ENCODE measurements around the gene COL3A1. TPM values are rescaled to one million over a fixed set of nuclear protein-coding genes. Genes with fewer than 3 reads are reported as not detected.
A peak's percentile ranks its signal among the peaks of the same experiment; 100 is the strongest.

COL3A1 gene
- 100 to 1,000 TPM in 1 of 3 donors, 10 to 100 TPM in 2; 98.1 to 303 (median 98.6) TPM for total RNA-seq

- Histone ChIP-seq H3K27ac (peak within 1 kb of the TSS; percentile 45 to 80), H3K27me3 (no peaks in the 10 kb centered on the region), H3K4me3 (peak within 1 kb of the TSS; percentile 47 to 60 (median 48)), H3K4me1 (no peaks in the 10 kb centered on the region), H3K9me3 (no peaks in the 10 kb centered on the region), H3K36me3 (no peaks in the 10 kb centered on the region)
- DNase-seq (ENCODE audit: low spot score in 2 of 2): no peak
- no peak for TF ChIP-seq CTCF (IDR thresholded peaks at IDR 0.05)
- TF ChIP-seq POLR2AphosphoS5 (IDR thresholded peaks at IDR 0.05): no peak
- TF ChIP-seq POLR2A (IDR thresholded peaks at IDR 0.05): no peak
- intact Hi-C loops (cut with DNase I; ENCODE audit: low total_unique reads): no loop called here
Observed at GRCh38 chr2:188974164-188974563, at the start of gene COL3A1. Gene COL3A1 (plus strand): TSS chr2:188974373. CDS start chr2:188974490, 117 bp downstream.

DNA sequence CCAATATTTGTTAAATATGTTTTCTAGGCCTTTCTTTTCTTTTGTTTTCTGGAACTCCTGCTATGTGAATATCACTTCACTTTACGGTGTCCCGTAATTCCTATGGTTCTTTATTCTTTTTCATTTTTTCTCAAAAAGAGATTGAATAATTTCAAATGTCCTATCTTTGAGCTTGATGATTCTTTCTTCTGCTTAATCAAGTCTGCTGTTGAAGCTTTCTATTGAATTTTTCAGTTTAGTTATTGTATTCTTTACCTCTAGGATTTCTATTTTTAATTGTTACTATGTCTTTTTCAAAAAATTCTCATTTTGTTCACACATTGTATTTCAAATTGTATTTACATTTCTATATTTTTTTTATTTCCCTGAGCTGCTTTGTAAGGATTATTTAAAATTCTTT is 45.5 kb upstream of the COL3A1 start:
- TF ChIP-seq POLR2A (IDR thresholded peaks at IDR 0.05): no peak
- no peak for TF ChIP-seq CTCF (IDR thresholded peaks at IDR 0.05)
- TF ChIP-seq POLR2AphosphoS5 (IDR thresholded peaks at IDR 0.05): no peak
- Histone ChIP-seq H3K27ac (no peak overlapping the region), H3K4me1 (no peaks in the 10 kb centered on the region), H3K27me3 (no peaks in the 10 kb centered on the region), H3K9me3 (peaks cover 3 to 18% of the 10 kb centered on the region in 2 donors), H3K36me3 (no peaks in the 10 kb centered on the region), H3K4me3 (no peak overlapping the region)
- intact Hi-C loops (cut with DNase I; ENCODE audit: low total_unique reads): no loop called here
- DNase-seq (ENCODE audit: low spot score in 2 of 2): no peak

DNA sequence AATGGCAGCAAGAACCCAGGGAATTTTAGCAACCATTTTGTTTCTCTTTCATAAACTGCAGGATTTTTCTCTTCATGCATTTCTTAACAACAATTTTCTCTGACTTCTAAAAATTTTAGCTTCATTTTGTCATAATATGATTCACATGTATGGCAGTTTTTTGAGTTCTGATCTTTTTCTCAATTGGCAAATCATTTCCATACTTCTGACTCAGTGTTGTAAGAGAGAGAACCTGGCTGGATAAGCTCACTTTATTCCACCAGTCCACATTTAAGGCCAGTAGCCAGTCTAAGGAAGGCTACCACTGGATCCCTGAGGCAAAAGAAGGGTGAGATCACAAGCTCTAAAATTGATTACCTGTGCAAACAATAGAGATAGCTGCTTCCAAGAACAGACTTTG is 42.8 kb upstream of the COL3A1 start:
- Histone ChIP-seq H3K36me3 (no peaks in the 10 kb centered on the region), H3K4me1 (no peaks in the 10 kb centered on the region), H3K27ac (no peak overlapping the region), H3K4me3 (no peak overlapping the region), H3K27me3 (no peaks in the 10 kb centered on the region), H3K9me3 (peaks cover 3 to 18% of the 10 kb centered on the region in 2 donors)
- intact Hi-C loops (cut with DNase I; ENCODE audit: low total_unique reads): no loop called here
- TF ChIP-seq CTCF (IDR thresholded peaks at IDR 0.05) (no peak), POLR2A (IDR thresholded peaks at IDR 0.05) (no peak), POLR2AphosphoS5 (IDR thresholded peaks at IDR 0.05) (no peak)
- DNase-seq (ENCODE audit: low spot score in 2 of 2): no peak

DNA sequence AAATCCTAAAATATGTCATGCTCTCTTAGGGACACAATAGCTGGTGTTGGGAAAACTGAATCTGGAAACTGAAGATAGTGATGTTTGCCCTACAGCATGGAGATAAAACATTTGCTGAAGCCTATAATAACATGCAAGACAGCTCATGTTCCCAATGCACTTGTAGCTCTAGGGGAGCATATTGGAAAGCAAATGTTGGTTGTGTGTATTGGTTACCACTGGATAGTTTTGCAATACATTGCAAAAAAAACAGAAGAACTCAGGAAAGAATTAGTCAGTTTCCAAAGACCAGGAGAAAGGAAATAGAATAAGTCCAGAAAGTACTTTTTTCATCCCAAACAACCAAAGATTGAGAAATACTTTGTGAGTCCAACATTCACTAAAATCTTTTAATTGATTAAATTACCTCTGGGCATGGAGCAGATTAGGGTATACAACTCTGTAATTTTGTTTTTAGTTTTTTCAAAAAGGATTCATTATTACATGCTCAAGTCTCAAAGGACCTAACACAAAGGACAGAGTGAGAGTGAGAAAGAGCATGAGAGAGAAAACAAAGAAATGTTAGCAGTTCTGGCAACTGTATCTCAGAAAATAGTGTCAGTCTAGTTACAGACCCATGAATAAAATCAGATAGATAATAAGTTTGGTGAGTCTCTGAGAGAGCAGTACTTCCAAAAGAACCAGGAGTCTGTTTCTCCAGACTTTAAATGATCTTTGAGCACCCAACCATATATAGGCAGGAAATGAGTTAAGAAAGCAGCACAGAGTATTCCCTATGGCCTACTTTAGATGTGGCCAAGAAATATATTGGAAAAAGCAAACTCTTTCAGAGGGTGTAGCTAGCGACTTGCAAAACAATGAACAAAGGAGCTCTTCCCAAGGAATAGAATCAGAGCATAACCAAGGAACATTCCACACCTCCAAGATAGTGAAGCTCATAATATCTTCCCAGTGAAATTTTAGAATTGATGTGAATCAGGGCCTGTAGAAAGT is 36.6 kb upstream of the COL3A1 start:
- Histone ChIP-seq H3K27me3 (no peaks in the 10 kb centered on the region), H3K9me3 (no peaks in the 10 kb centered on the region), H3K27ac (peak overlapping the region; percentile 34 to 78)

More for the DNA sequence above, 36.6 kb upstream of the COL3A1 start:
- TF ChIP-seq CTCF (IDR thresholded peaks at IDR 0.05) (no peak), POLR2A (IDR thresholded peaks at IDR 0.05) (no peak)
- no peak for DNase-seq (ENCODE audit: low spot score in 2 of 2)
- no peak overlapping the region for H3K4me3 ChIP-seq
- intact Hi-C loops (cut with DNase I; ENCODE audit: low total_unique reads): no loop called here
- no peaks in the 10 kb centered on the region for H3K36me3 ChIP-seq
- no peaks in the 10 kb centered on the region for H3K4me1 ChIP-seq

Data from breast epithelium (tissue), 4 donors.